Type B pancreatic cell (in vitro differentiated cells): ENCODE measurements around the gene A3GALT2. TPM values are rescaled to one million over a fixed set of nuclear protein-coding genes. Genes with fewer than 3 reads are reported as not detected.

Source experiments
- DNase-seq: peaks from one replicate; pipeline ENCODE4 v3.0.0; 2021; ENCODE audit warnings: mixed read lengths; ENCODE audit not compliant: unreplicated experiment; ENCODE audit errors: extremely low spot score
- H3K27ac Mint-ChIP-seq: 2 replicates; pipeline ENCODE4 v1.8.0; 2021; ENCODE audit warnings: mild to moderate bottlenecking, mixed read lengths
- H3K27me3 Mint-ChIP-seq: 2 replicates; pipeline ENCODE4 v1.8.0; 2021; ENCODE audit warnings: mixed read lengths
- H3K36me3 Mint-ChIP-seq: 2 replicates; pipeline ENCODE4 v1.8.0; 2021; ENCODE audit warnings: mixed read lengths
- H3K4me1 Mint-ChIP-seq: one replicate; pipeline ENCODE4 v1.8.0; 2021; ENCODE audit warnings: mixed read lengths; ENCODE audit not compliant: unreplicated experiment
- H3K4me3 Mint-ChIP-seq: 2 replicates; pipeline ENCODE4 v1.8.0; 2021; ENCODE audit warnings: mild to moderate bottlenecking, mixed read lengths
- H3K9me3 Mint-ChIP-seq: 2 replicates; pipeline ENCODE4 v1.8.0; 2021; ENCODE audit warnings: mixed read lengths
- total RNA-seq: library from RNA; stranded (reverse); gene quantifications from 2 replicates; pipeline ENCODE4 v1.2.1, GENCODE V29; 2021; ENCODE audit warnings: low replicate concordance
- TF ChIP-seq, protein P1 (sequence below): fragments of 200-600 bp; sonication (generic); conservative IDR thresholded peaks from 2 replicates; pipeline ENCODE4 v1.5.0; 2021; ENCODE audit warnings: antibody characterized with exemption, mild to moderate bottlenecking

The A3GALT2 gene
- total RNA-seq, 1 donor from 2014 or later, result 0.29 TPM

DNA sequence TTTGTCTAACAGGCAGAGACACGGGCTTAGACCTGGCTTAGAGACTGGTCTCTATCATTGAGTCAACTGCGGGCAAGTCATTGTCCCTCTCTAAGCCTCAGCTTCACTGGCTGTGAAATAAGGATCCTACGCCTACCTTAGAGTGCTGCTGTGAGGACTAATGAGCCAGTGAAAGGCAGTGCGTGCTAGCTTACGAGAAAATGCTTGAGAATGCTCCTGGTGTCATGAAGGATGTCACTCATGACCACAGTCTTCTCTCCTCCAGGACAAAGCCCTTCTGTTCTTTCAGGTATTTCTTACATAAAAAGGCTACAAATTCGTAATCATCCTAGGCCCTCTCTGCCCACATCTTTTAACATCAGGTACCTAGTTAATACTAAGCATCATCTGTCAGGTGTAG, 16.5 kb upstream of the A3GALT2 start:
- H3K9me3 Mint-ChIP-seq, result no peaks in the 10 kb centered on the region
- TF ChIP-seq, protein P1, sequence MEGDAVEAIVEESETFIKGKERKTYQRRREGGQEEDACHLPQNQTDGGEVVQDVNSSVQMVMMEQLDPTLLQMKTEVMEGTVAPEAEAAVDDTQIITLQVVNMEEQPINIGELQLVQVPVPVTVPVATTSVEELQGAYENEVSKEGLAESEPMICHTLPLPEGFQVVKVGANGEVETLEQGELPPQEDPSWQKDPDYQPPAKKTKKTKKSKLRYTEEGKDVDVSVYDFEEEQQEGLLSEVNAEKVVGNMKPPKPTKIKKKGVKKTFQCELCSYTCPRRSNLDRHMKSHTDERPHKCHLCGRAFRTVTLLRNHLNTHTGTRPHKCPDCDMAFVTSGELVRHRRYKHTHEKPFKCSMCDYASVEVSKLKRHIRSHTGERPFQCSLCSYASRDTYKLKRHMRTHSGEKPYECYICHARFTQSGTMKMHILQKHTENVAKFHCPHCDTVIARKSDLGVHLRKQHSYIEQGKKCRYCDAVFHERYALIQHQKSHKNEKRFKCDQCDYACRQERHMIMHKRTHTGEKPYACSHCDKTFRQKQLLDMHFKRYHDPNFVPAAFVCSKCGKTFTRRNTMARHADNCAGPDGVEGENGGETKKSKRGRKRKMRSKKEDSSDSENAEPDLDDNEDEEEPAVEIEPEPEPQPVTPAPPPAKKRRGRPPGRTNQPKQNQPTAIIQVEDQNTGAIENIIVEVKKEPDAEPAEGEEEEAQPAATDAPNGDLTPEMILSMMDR, result no peak
- H3K36me3 Mint-ChIP-seq, result peaks cover 17% of the 10 kb centered on the region
- no peaks in the 10 kb centered on the region for H3K27me3 Mint-ChIP-seq
- peaks cover 57% of the 10 kb centered on the region for H3K4me1 Mint-ChIP-seq
- H3K27ac Mint-ChIP-seq, result peak overlapping the region; percentile 93
- H3K4me3 Mint-ChIP-seq, result peak overlapping the region; percentile 71
- no peak for DNase-seq

GRCh38 chr1:33336580-33336979, 15.7 kb upstream of the A3GALT2 start:
- H3K9me3 Mint-ChIP-seq, result no peaks in the 10 kb centered on the region
- H3K4me1 Mint-ChIP-seq, result peaks cover 51% of the 10 kb centered on the region
- no peak for DNase-seq
- H3K36me3 Mint-ChIP-seq, result peaks cover 20% of the 10 kb centered on the region
- TF ChIP-seq, protein P1, result no peak
- no peak overlapping the region for H3K4me3 Mint-ChIP-seq
- no peaks in the 10 kb centered on the region for H3K27me3 Mint-ChIP-seq
- H3K27ac Mint-ChIP-seq, result peak overlapping the region; percentile 62

DNA sequence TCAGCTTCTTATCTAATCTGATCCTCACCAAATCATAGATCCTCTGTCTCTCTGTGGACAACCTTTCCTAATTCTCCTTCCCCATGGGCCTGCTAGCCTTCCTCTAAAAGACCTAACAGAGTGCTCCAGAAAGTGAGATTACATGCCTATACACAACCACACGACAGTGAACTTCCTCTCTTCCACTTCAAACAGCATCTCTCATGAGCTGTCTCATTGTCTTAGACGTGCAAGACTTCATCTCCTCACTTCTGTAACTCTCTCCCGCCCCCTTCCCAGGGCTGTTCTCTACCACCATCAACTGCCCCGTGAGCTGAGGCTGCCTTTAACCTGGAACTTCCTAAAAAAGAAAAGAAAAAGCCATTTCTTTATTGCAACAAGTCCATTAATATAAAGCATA, 14.1 kb upstream of the A3GALT2 start:
- H3K27me3 Mint-ChIP-seq, result no peaks in the 10 kb centered on the region
- no peak overlapping the region for H3K4me3 Mint-ChIP-seq
- TF ChIP-seq, protein P1, result no peak
- peaks cover 15% of the 10 kb centered on the region for H3K36me3 Mint-ChIP-seq
- DNase-seq, result no peak
- H3K9me3 Mint-ChIP-seq, result no peaks in the 10 kb centered on the region
- peaks cover 39% of the 10 kb centered on the region for H3K4me1 Mint-ChIP-seq
- H3K27ac Mint-ChIP-seq, result peak overlapping the region; percentile 24

DNA sequence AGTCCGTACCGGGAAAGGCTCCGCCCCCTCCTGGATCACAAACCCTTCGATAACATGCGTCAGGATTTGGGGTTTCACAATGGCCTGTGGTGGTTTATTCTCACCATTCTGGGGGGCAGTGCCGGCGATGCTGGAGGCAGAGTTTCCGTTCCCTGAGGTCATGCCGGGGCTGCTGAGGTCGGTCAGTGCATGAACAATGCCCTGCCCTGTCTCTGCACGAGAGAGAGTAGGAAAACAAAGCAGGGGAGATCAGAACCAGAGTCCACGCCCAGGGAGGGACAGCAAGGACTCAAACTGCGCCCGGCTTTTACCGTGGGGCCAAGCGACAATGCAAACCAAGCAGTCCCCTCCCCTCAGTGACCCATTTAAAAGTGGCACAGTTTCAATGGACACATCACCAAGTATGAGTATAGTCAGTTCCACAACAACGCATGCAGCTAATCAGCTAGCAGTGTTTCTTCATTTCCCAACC, 13.2 kb upstream of the A3GALT2 start:
- DNase-seq, result no peak
- H3K27ac Mint-ChIP-seq, result peak overlapping the region; percentile 57
- H3K27me3 Mint-ChIP-seq, result no peaks in the 10 kb centered on the region
- no peak overlapping the region for H3K4me3 Mint-ChIP-seq
- TF ChIP-seq, protein P1, result no peak
- no peaks in the 10 kb centered on the region for H3K9me3 Mint-ChIP-seq
- peaks cover 33% of the 10 kb centered on the region for H3K4me1 Mint-ChIP-seq
- H3K36me3 Mint-ChIP-seq, result peaks cover 21% of the 10 kb centered on the region

GRCh38 chr1:33332881-33333280, 12.0 kb upstream of the A3GALT2 start:
- Mint-ChIP-seq H3K9me3 (no peaks in the 10 kb centered on the region), H3K4me3 (no peak overlapping the region), H3K27me3 (no peaks in the 10 kb centered on the region), H3K4me1 (peaks cover 20% of the 10 kb centered on the region), H3K36me3 (peaks cover 29% of the 10 kb centered on the region), H3K27ac (peak overlapping the region; percentile 36)
- TF ChIP-seq, protein P1, result no peak
- DNase-seq, result no peak

GRCh38 chr1:33332357-33332789, 11.5 kb upstream of the A3GALT2 start:
- peak overlapping the region; percentile 36 for H3K27ac Mint-ChIP-seq
- no peaks in the 10 kb centered on the region for H3K9me3 Mint-ChIP-seq
- H3K36me3 Mint-ChIP-seq, result peaks cover 29% of the 10 kb centered on the region
- no peaks in the 10 kb centered on the region for H3K27me3 Mint-ChIP-seq
- H3K4me3 Mint-ChIP-seq, result no peak overlapping the region
- H3K4me1 Mint-ChIP-seq, result peaks cover 16% of the 10 kb centered on the region
- TF ChIP-seq, protein P1, result no peak
- no peak for DNase-seq
